Activated T-cell treated with anti-CD3 and anti-CD28 coated beads, Interleukin-2, amount 50 U/mL, for 4 hours (primary cell): ENCODE data around the gene RNU2-63P. TPM values are rescaled to one million over a fixed set of nuclear protein-coding genes. Genes with fewer than 3 reads are reported as not detected.

Experiments
- ATAC-seq, 2 donors: fragments of 200-7000 bp; cut with Tn5 transposase; one replicate each; pipeline ENCODE4 v1.10.0; 2021
- DNase-seq: peaks from one replicate; pipeline ENCODE4 v3.0.0-alpha.2; 2020
- H3K27me3 Mint-ChIP-seq: one replicate; pipeline ENCODE4 v1.8.0; 2021; ENCODE audit warnings: low read depth, mixed read lengths
- H3K36me3 Mint-ChIP-seq: one replicate; pipeline ENCODE4 v1.8.0; 2022; ENCODE audit warnings: mixed read lengths; ENCODE audit not compliant: insufficient read depth
- H3K4me1 Mint-ChIP-seq: one replicate; pipeline ENCODE4 v1.8.0; 2021; ENCODE audit warnings: low read depth, mixed read lengths
- H3K4me3 Mint-ChIP-seq: one replicate; pipeline ENCODE4 v1.8.0; 2021; ENCODE audit warnings: mild to moderate bottlenecking, moderate library complexity, mixed read lengths
- H3K9me3 Mint-ChIP-seq: one replicate; pipeline ENCODE4 v1.8.0; 2021; ENCODE audit warnings: mixed read lengths
- total RNA-seq, 3 donors: library from RNA; stranded (reverse); gene quantifications; one replicate each; pipeline ENCODE4 v1.2.1, GENCODE V29; 2021

Gene RNU2-63P
- total RNA-seq, result 10 to 100 TPM; 27.8 to 49.1 (median 40.2) TPM

DNA sequence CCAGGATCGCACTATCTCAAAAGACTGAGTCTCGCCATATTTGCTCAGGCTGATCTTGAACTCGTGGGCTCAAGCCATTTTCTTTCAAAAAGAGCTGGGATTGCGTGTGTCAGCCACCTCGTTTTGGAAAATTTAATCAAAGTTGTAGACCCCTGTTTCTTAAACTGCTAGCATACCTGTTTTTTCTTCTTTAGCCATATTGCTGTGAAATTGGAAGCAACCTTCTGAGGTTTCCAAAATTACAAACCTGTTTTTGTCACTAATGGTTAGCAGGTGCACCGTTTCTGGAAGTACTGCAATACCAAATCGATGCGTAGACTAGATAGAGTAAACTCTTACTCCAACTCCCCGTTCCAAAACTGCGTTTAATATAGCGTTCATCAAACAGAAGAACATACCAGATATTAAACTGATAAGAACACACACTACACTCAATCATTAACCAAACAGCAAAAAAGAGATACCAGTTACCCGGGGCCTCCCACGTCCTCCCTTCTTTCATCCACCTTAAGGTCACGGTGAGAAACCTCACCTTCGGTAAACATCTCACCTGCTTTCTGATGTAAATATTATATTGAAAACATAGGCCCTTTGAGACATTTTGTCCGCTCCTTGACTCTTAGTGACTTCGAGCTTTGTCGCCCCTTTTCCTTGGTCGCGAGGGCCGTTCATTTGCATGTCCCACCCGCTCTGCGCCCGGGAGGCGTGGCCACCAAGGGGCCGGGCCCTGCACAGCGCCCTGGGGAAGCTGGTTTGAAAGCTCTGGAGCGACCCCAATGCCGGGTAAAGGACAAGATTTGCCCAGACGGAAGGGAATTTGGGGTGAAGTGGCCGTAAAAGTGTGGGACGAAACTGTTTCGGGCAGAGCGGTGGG, at the start of gene RNU2-63P:
TSS of gene RNU2-63P (minus strand) at position 462 of the 874 bp plus-strand sequence.
- Mint-ChIP-seq H3K4me3 (peak within 1 kb of the TSS; percentile 96), H3K27me3 (no peaks in the 10 kb centered on the region), H3K9me3 (no peaks in the 10 kb centered on the region), H3K36me3 (no peaks in the 10 kb centered on the region), H3K4me1 (peaks cover 20% of the 10 kb centered on the region)
- peak; percentile 68 for DNase-seq
- peak; percentile 78 to 83 for ATAC-seq

DNA sequence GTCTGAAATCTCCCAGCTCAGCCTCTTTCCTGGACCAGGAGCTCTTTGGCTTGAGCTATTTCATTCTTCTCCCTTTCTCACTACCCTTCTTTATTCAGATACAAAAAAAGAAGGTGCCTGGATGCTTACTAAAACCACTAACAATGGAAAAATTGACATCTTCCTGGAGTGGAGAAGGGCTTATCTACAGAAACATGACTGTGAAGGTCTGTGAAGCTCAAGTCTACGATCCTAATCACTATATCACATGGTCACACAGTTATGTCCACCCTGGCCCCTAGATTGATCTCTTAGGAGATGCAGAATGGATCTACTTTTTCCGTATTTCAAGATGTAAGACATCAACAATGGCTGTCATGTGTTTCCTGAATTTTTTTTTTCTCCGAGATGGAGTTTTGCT, 44.9 kb upstream of the RNU2-63P start:
- ATAC-seq (no peak), DNase-seq (no peak)
- no peaks in the 10 kb centered on the region for H3K36me3 Mint-ChIP-seq
- no peaks in the 10 kb centered on the region for H3K9me3 Mint-ChIP-seq
- H3K4me1 Mint-ChIP-seq, result peaks cover 16% of the 10 kb centered on the region
- no peaks in the 10 kb centered on the region for H3K27me3 Mint-ChIP-seq
- H3K4me3 Mint-ChIP-seq, result no peak overlapping the region

DNA sequence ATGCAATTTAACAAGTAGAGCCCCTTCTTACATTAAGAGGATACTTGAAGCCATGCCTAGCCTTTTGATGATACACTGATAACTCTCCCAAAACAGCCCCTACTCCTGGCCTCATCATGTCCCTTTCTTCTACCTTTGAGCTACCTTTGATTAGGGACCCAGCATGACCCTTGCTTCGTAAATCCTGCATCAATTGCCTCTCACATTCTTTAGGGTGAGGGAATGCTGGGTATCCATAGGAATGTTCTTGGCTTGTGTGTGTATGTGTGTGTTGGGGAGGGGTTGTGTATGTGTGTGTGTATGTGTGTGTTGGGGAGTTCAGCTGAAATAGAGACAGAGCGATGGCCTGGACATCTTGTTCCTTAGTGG, 44.5 kb upstream of the RNU2-63P start:
- no peak for ATAC-seq
- H3K36me3 Mint-ChIP-seq, result no peaks in the 10 kb centered on the region
- H3K4me3 Mint-ChIP-seq, result no peak overlapping the region
- peaks cover 20% of the 10 kb centered on the region for H3K4me1 Mint-ChIP-seq
- H3K27me3 Mint-ChIP-seq, result no peaks in the 10 kb centered on the region
- no peaks in the 10 kb centered on the region for H3K9me3 Mint-ChIP-seq
- no peak for DNase-seq

DNA sequence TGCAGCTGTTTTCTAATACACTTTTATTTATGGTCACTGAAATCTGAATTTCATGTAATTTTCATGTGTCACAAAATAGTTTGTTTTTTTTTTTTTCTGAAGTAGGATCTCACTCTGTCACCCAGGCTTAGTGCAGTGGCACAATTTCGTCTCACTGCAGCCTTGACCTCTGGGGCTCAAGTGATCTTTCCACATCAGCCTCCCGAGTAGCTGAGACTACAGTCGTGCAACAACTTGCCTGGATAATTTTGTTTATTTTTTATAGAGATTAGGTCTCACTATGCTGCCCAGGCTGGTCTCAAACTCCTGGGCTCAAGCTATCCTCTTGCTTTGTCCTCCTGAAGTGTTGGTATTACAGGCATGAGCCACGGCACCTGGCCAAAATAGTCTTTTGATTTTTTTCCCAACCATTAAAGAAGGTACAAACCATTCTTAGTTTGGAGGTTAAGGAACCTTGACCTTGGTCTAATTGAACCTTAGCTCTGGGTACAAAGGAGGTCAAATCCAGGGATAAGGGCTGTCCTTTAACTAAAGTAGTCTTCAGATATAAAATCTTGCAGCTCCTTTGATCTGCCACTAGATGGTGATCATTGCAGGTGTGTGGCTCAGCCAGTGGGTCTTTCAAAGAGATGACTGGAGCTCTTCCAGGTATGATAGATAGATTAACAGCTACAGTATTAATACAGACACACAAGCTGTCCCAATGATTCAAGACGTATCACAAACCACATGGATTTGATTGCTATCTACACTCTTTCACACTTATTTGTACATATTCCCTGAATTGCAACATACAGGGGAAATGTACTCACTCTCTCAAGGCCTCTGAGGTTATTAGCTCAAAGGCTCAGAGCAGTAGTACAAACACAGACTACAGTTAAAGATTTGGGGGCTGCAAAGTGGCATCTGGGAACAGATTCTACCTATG, 43.9 kb upstream of the RNU2-63P start:
- DNase-seq, result peak; percentile 12
- Mint-ChIP-seq H3K4me3 (no peak overlapping the region), H3K4me1 (peaks cover 22% of the 10 kb centered on the region), H3K9me3 (no peaks in the 10 kb centered on the region), H3K27me3 (no peaks in the 10 kb centered on the region), H3K36me3 (no peaks in the 10 kb centered on the region)
- ATAC-seq, result peak; percentile 18 to 28

DNA sequence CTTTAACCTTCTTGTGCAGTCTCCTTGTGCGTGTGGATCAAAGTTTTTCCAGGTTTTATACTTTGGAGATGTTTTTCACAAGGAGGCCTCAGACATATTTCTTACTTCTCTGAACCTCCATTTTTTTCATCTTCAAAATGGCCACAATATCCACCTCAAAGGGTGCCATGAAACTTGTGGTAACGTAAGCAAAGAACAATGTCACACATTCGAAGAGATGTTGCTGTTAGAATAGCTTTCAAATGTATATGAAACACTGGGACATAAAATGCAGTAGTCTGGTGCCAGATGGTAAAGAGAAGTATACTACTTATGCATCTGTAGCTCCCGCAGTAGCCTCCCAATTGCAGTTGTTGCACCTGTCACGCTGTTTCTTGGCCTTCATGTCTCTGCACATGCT, 41.8 kb upstream of the RNU2-63P start:
- peaks cover 8% of the 10 kb centered on the region for H3K36me3 Mint-ChIP-seq
- peaks cover 42% of the 10 kb centered on the region for H3K4me1 Mint-ChIP-seq
- H3K9me3 Mint-ChIP-seq, result no peaks in the 10 kb centered on the region
- H3K4me3 Mint-ChIP-seq, result no peak overlapping the region
- no peaks in the 10 kb centered on the region for H3K27me3 Mint-ChIP-seq
- DNase-seq (no peak), ATAC-seq (no peak)

DNA sequence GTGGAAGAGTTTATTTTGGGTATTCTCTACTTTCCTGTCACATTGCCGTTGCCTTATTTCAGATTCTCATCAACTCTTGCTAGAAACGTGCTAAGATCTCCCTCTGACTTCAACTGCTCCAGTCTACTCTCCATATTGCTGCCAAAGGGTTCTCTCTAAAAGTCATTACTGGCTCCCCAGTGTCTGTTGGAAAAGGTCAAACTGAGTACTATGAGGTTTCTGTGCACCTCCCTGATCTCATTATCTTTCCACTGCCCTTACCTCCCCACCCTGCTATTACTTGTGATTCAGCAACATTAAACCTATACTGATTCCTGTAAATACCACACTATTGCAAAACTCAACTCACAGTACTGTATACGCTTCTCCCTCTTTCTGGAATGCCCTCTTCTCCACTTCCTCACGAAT, 41.1 kb upstream of the RNU2-63P start:
- peaks cover 48% of the 10 kb centered on the region for H3K4me1 Mint-ChIP-seq
- H3K4me3 Mint-ChIP-seq, result no peak overlapping the region

DNA sequence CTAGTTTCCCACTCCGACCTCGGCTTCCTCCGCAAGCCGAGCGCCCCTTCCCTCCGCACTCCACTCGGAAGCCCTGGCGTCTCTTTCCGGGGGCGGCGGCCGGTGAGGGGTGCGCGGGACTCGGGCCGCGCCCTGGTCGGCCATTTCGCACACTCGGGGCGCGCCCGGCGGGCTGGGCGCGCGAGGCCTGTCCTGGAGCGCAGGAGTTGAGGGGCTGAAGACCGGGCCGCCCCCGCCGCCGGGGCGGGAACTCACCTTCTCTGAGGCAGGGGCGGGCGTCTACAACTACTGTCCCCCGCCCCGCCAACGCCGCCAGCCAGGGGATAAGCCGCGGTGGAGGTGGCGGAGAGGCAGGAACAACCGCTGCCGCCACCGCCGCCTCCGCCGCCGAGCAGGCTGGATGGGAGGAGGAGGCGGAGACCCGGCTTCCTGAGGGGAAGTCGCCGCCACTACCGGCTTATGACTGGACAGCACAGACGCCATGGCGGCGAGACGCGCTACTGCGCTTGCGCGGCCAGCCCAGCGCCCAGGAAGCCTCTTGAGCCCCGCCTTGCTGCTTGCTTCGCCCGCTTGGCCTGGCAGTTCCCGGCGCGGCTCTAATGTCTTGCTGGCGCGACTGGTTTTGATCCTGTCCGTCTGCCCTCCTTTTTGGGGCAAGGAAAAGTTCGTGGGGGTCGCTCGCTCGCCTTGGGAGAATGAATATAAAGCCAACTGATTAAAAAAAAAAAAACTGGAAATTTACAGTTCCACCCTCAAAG, 39.2 kb upstream of the RNU2-63P start, which contains the start of gene KRCC1:
TSS of gene KRCC1 (minus strand) at position 413 of the 758 bp plus-strand sequence. CDS start 27,220 bp downstream, outside the sequence.
- Mint-ChIP-seq H3K4me3 (peak within 1 kb of the TSS; percentile 97), H3K4me1 (peaks cover 60% of the 10 kb centered on the region), H3K9me3 (no peaks in the 10 kb centered on the region), H3K27me3 (no peaks in the 10 kb centered on the region), H3K36me3 (peaks cover 12% of the 10 kb centered on the region)
- DNase-seq, result peak; percentile 91
- ATAC-seq, result peak; percentile 97

More for the DNA sequence above, 41.1 kb upstream of the RNU2-63P start:
- peaks cover 11% of the 10 kb centered on the region for H3K36me3 Mint-ChIP-seq
- DNase-seq (no peak), ATAC-seq (no peak)
- H3K27me3 Mint-ChIP-seq, result no peaks in the 10 kb centered on the region
- H3K9me3 Mint-ChIP-seq, result no peaks in the 10 kb centered on the region

DNA sequence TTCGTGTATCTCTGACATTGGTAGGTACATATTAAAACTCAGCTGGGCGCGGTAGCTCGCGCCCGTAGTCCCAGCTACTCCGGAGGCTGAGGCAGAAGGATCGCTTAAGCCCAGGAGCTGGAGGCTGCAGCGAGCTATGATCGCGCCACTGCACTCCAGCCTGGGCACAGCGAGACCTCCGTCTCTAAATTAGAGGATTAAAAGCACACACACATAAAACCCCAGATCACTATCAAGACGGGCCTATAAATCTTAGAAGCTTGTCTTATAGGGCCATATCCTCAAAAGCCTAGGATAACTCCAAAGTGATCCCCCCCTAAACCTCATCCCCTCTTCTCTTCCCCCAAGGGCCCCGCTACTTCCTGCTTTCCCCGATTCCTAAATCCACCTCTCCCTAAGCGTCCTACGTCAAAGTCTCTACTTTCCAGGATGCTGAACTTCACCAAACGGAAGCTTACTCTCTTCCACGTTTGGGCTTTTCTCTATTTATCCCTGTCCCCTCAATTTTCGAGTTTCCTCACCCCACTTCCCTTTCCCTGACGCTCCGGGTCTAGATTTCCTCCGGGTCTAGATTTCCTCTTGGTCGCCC, 38.5 kb upstream of the RNU2-63P start:
- Mint-ChIP-seq H3K36me3 (peaks cover 15% of the 10 kb centered on the region), H3K27me3 (no peaks in the 10 kb centered on the region), H3K4me1 (peaks cover 63% of the 10 kb centered on the region), H3K9me3 (no peaks in the 10 kb centered on the region), H3K4me3 (peak overlapping the region; percentile 97)
- DNase-seq (no peak), ATAC-seq (no peak)

DNA sequence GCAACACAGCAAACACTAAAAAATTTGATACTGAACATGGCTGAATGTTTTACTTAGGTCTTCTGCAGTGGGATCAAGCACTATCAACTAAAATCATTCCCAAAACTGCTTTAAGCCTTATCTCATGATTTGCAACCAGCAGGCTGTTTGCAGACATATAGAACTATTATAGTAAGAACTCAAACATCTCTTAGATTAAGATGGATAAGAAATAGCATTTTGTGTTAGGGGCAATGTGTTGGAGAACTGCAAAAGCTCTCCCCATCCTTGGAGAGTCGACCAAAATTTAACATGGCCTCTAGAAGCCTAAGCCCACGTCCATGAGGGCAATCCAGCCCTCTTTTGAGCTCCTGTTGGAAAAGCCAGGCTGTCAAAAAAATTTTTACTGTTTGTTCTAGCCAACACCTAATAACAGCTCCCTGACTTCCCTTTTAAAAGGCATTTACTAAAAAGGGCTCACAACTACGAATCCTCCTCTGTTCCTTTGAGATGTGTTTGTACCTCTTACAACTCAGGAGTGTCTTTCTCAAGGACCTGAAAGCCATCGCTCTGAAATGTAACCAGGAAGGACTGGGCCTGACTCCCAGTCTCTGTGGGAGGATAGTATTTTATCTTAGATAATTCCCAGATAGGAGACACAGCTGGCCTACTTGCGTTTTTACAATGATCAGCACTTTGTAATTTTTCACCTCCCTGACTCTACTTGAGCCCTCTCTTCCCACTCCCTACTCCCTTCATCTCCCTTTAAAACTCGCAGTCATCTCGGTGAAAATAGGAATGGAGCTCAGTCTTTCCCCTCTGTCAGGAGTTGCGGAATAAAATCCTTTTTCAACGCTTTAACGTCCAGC, 37.8 kb upstream of the RNU2-63P start:
- ATAC-seq, result no peak
- Mint-ChIP-seq H3K27me3 (no peaks in the 10 kb centered on the region), H3K36me3 (peaks cover 15% of the 10 kb centered on the region), H3K4me3 (peak overlapping the region; percentile 97), H3K9me3 (no peaks in the 10 kb centered on the region), H3K4me1 (peaks cover 66% of the 10 kb centered on the region)
- no peak for DNase-seq

DNA sequence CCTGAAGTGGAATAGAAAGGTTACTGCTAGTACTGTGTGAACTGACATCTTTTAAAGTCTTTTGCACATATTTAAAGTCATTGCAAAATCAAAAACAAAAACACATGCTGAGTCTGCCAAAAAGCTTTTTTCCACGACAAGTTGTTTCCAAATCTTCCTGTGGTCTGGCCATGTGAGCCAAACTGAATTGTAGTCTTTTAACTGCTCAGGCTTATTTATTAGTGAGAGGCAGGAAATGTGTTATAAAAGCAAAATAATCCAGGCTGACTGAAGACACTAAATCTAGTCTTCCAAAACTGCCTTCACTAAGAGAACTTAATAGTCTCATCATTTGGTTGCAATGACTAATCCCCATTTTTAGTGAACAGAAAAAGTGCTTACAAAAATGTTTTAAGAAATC, 36.9 kb upstream of the RNU2-63P start:
- Mint-ChIP-seq H3K36me3 (peaks cover 15% of the 10 kb centered on the region), H3K27me3 (no peaks in the 10 kb centered on the region), H3K9me3 (no peaks in the 10 kb centered on the region), H3K4me3 (peak overlapping the region; percentile 97), H3K4me1 (peaks cover 71% of the 10 kb centered on the region)
- DNase-seq (no peak), ATAC-seq (no peak)

DNA sequence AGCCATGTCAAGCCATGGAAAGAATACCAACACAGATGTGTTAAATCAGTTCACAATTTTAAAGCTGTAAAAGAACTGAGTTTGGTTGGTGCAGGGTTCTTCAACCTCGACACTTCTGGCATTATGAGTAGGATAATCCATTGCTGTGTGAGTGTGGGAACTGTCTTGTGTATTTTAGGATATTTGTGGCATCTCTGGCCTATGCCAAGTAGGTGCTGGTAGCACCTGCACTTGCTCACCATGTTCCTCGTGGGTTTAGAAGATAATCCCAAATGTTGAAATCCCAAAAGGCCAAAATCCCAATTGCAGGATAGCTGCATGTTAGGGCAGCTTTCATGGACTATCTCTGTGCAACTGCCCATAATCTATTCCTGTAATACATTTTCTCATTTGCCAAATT, 35.4 kb upstream of the RNU2-63P start:
- peaks cover 61% of the 10 kb centered on the region for H3K4me1 Mint-ChIP-seq
- peaks cover 15% of the 10 kb centered on the region for H3K36me3 Mint-ChIP-seq
- no peak for ATAC-seq
- H3K4me3 Mint-ChIP-seq, result no peak overlapping the region
- no peaks in the 10 kb centered on the region for H3K27me3 Mint-ChIP-seq
- no peak for DNase-seq
- no peaks in the 10 kb centered on the region for H3K9me3 Mint-ChIP-seq

DNA sequence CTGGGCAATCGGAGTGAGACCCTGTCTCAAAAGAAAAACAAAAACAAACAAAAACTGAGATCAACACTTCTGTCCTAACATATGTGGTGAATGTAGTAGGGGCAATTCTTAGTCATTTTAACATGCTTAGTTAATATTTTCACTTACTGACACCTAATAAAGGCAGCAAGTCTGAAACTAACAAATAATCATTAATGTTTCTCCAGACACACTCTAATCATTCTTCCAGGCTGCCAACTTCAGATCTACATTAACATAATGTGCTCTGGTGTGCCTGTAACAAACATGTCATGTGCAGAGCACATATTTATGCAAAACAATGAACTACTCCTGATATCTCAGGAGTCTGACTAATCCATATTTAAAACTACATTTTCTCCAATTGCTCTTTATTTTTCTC, 33.3 kb upstream of the RNU2-63P start:
- Mint-ChIP-seq H3K27me3 (no peaks in the 10 kb centered on the region), H3K4me1 (peaks cover 55% of the 10 kb centered on the region), H3K36me3 (peaks cover 10% of the 10 kb centered on the region), H3K9me3 (no peaks in the 10 kb centered on the region), H3K4me3 (no peak overlapping the region)
- DNase-seq (no peak), ATAC-seq (no peak)

DNA sequence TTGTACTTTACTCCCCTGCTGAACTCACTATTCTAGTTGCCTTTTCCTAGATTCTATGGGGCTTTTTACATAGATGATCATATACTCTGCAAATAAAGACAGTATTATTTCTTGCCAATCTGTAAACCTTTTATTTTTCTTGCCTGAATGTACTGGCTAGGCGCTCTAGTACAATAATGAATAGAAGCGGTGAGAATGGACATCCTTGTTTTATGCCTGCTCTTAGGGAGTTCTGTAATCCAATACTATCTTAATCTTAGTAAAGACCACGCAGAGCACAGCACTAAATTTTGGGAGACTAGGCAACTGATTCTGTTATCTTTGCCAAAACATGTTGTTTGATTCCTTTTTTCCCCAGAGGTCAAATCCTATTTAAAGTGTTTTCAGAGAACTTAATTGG, 32.2 kb upstream of the RNU2-63P start:
- Mint-ChIP-seq H3K4me3 (no peak overlapping the region), H3K27me3 (no peaks in the 10 kb centered on the region), H3K9me3 (no peaks in the 10 kb centered on the region), H3K4me1 (peaks cover 46% of the 10 kb centered on the region), H3K36me3 (peaks cover 12% of the 10 kb centered on the region)
- DNase-seq (no peak), ATAC-seq (no peak)
